LNCaP clone FGC (cell line): ENCODE results near the gene RGS8.

Experiments used
- DNase-seq: peaks from one replicate; pipeline ENCODE4 v3.0.0-alpha.2; 2011; ENCODE audit warnings: low read depth
- H3K4me3 ChIP-seq: 2 replicates; pipeline ENCODE4 v1.5.1; 2011; ENCODE audit warnings: mild to moderate bottlenecking, low read depth, low read length, control low read depth
- TF ChIP-seq, protein P1 (sequence below): IDR thresholded peaks from 2 replicates; pipeline ENCODE4 v1.5.1; 2012; ENCODE audit warnings: mild to moderate bottlenecking; ENCODE audit not compliant: control insufficient read depth, insufficient read depth; ENCODE audit errors: extremely low read depth

RGS8 gene

DNA sequence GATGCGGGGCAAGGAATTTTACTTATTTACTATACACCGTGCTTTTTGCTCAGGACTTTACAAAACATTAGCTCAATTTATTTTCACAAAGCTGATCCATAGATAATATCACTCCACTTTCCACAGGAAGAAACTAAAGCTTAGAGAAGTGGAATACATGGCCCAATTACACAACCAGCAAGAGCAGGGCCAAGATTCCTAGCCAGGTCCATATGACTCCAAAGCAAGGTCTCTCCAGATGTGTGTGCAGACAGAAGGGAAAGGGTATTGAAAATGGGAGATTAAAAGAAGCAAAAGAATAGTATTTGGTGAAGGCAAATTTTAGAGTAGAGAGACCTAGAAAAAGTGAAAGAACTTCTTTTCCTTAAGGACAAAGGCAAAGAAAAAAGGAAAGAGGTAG, 30.4 kb downstream of the RGS8 start:
- no peak overlapping the region for H3K4me3 ChIP-seq
- no peak for DNase-seq
- TF ChIP-seq, protein P1, sequence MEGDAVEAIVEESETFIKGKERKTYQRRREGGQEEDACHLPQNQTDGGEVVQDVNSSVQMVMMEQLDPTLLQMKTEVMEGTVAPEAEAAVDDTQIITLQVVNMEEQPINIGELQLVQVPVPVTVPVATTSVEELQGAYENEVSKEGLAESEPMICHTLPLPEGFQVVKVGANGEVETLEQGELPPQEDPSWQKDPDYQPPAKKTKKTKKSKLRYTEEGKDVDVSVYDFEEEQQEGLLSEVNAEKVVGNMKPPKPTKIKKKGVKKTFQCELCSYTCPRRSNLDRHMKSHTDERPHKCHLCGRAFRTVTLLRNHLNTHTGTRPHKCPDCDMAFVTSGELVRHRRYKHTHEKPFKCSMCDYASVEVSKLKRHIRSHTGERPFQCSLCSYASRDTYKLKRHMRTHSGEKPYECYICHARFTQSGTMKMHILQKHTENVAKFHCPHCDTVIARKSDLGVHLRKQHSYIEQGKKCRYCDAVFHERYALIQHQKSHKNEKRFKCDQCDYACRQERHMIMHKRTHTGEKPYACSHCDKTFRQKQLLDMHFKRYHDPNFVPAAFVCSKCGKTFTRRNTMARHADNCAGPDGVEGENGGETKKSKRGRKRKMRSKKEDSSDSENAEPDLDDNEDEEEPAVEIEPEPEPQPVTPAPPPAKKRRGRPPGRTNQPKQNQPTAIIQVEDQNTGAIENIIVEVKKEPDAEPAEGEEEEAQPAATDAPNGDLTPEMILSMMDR: no peak

DNA sequence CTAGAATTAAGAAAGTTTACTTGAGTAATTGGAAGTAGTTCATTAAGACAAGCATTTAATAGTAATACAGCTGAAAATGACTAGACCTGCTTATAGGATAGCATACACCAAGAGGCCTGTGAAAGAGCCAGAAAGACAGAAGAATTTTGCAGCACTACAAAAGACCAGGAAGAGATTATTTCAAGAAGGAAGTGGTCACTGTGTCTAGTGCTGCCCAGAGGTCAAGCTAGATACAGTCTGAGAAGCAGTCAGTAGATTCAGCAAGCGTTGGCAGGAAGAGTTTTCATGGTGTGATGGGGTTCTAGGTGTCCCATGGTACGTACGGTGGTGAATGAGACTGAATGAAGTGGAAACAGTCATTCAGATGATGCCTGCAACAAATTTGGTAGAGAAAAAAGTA, 31.5 kb downstream of the RGS8 start:
- DNase-seq: no peak
- TF ChIP-seq, protein P1: no peak
- H3K4me3 ChIP-seq: no peak overlapping the region

DNA sequence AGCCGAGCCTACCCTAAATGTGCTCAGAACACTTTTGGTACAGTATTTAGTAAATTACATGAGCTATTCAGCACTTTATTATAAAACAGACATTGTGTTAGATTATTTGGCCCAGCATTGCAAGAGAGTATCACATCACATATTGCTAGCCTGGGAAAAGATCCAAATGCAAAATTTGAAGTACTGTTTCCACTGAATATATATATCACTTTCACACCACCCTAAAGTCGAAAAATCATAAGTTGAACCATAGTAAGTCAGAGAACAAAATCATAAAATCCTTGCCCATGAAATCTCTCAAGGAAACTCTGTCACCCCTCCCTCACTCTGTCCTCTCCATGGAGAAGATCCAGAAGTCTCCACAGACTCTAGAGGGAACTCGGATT, 33.1 kb downstream of the RGS8 start:
- DNase-seq: no peak
- no peak overlapping the region for H3K4me3 ChIP-seq
- TF ChIP-seq, protein P1: no peak

- TF ChIP-seq, protein P1: no peak
- no peak for DNase-seq
These were observed 33.6 kb downstream of the RGS8 start for GRCh38 chr1:182650678-182651338.

DNA sequence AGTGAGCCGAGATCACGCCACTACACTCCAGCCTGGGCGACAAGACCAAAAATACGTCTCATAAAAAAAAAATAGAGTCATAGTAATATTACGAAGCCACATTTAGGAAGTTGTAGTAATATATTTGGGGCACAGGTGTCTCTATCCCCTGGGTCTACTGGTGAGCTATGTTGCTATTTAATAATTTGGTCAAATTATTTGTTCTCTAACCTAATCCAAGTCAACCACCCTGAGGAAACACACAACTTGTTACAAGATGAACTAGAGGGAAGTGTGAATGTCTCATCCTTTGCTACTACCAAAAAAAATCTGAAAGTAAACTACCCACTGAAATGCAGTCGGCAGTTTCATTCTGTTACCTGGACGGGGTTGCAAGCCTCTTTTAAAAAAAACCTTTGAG, 35.3 kb downstream of the RGS8 start:
- no peak for DNase-seq
- H3K4me3 ChIP-seq: no peak overlapping the region
- TF ChIP-seq, protein P1: no peak

More at GRCh38 chr1:182650678-182651338, 33.6 kb downstream of the RGS8 start:
- no peak overlapping the region for H3K4me3 ChIP-seq

- no peak overlapping the region for H3K4me3 ChIP-seq
- TF ChIP-seq, protein P1: no peak
- DNase-seq: peak; percentile 45
These were observed 37.6 kb downstream of the RGS8 start for GRCh38 chr1:182646739-182647138.

DNA sequence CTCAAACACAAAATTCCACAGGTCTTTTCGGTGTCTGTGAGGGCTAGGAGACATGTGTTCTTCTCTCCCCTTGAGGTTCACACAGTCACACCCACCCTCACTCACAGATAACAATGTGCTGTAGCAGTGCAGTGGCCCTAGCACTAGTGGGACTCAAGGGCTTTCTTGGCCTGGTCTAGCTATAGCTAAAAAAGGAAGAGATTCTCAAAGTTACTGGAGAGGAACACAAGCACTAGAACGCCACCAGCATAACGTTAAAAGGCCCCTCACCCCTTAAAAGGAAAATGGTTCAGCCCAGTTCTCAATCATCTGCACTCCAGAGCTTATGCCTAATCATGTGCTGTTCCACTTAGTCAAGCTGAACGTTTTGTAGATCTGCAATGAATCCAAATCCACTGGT, 39.5 kb downstream of the RGS8 start:
- H3K4me3 ChIP-seq: no peak overlapping the region
- TF ChIP-seq, protein P1: no peak
- DNase-seq: no peak
